Activated CD8-positive, alpha-beta memory T cell treated with anti-CD3 and anti-CD28 coated beads, Interleukin-2, amount 50 U/mL, for 4 hours (primary cell): ENCODE measurements around the gene RGL4.
"Not testable (repeated sequence)": the region's sequence is repeated elsewhere in the genome, so short reads cannot be mapped to it uniquely, and the experiment has no call there.

ENCODE experiments used
- DNase-seq: peaks from one replicate; pipeline ENCODE4 v3.0.0-alpha.2; 2020

The RGL4 gene

DNA sequence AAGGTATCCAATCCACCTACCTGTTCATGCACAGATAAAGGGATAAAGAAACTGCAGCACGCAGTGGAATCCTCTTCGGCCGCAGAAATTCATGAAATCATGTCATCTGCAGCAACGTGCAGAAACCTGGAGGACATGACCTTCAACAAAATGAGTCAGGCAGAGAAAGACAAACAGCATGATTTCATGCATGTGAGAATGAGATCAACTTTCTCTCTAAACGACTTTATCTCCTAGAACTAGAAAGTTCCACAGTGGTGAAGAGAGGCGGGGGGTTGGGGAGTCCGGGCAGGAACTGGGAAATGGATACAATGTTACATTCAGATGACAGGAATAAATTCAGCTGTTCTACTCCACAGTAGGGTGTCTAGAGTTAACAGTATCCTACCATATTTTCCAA lies 9.9 kb downstream of the RGL4 start:
- DNase-seq = no peak

DNA sequence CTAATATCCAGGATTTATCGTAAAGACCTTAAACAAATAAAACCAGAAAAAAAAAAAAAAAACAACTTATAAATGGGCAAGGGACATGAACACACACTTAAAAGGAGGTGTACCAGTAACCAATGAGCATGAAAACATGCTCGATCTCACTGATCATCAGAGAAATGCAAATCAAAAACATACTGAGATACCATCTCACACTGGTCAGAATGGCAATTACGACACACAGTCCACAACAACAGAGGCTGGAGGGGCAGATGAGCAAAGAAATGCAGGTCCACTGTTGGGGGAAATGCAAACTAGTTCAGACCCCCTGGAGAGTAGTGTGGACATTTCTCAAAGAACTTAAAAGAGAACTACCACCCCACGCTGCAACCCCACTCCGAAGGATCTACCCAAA lies 13.2 kb downstream of the RGL4 start:
- DNase-seq = no peak

- no peak for DNase-seq
Observed at GRCh38 chr22:23704829-23705228, 14.0 kb downstream of the RGL4 start.

GRCh38 chr22:23705358-23705757 lies 14.5 kb downstream of the RGL4 start:
- no peak for DNase-seq

GRCh38 chr22:23708270-23708669 lies 17.5 kb downstream of the RGL4 start:
- DNase-seq = no peak

DNA sequence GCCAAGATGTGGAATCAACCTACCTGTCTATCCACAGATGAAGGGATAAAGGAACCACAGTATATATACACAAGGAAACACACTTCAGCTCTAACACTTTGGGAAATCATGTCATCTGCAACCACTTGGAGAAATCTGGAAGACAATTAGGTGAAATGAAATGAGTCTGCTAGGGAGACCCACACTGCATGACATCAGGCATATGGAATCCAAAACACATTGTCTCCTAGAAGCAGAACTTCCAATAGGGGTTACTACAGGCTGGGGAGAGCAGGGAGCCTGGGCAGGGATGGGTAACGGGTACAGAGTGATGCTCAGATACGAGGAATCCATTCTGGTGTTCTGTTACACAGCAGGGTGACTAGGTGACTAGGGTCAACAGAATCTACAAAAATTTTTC lies 18.3 kb downstream of the RGL4 start:
- DNase-seq = no peak

DNA sequence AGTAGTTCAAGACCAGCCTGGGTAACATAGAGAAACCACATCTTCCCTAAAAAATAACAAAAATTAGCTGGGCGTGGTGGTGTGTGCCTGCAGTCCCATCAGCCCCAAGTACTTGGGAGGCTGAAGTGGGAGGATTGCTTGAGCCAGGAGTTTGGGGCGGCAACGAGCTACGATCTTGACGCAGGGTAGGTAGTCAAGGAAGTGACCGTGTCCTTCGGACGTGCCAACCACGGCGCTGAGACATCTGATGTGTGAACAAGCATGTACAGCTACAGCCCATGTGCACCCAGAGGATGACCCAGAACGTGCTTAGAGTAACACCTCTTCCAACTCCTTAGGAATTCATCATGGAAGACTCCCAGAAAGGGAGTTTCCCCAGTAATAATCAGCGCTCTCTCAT lies 21.4 kb downstream of the RGL4 start:
- DNase-seq = no peak

DNA sequence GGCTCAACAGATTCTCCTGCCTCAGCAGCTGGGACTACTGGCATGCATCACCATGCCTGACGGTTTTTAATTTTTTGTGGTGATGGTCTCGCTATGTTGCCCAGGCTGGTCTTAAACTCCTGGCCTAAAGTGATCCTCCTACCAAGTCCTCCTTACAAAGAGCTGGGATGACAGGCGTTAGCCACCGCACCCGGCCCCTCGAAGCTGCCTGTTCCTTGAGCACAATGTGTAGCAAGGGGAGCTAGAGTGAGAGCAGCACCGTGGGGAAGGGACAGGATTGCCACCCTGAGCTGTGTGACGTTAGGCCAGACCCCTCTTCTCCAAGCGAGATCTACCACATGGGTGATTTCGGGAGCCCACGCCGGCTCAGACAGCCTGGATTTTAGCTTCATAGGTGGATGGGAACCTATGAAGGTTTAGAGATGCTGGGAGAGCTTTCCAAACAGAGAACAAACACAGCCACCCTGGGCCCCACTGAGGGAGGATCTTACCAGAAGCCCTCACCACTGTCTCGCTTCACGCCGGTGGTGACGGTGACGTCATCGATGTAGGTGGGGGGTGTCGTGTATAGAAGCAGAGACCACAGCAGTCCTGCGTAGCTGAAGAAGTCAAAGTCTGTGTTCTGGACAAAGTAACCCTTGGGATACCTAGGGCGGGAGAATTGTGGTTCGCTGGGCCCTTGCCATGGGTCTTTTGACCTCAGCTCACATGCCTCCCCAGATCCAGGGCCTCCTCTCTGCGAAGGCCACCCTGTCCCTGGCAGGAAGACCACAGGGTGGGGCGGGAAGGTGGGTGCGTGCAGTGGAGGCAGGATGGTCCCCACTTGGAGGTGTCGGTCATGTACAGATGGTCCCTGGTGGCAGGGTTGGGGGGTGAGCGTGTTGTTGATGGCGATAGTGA lies 23.1 kb downstream of the RGL4 start:
- no peak for DNase-seq

DNA sequence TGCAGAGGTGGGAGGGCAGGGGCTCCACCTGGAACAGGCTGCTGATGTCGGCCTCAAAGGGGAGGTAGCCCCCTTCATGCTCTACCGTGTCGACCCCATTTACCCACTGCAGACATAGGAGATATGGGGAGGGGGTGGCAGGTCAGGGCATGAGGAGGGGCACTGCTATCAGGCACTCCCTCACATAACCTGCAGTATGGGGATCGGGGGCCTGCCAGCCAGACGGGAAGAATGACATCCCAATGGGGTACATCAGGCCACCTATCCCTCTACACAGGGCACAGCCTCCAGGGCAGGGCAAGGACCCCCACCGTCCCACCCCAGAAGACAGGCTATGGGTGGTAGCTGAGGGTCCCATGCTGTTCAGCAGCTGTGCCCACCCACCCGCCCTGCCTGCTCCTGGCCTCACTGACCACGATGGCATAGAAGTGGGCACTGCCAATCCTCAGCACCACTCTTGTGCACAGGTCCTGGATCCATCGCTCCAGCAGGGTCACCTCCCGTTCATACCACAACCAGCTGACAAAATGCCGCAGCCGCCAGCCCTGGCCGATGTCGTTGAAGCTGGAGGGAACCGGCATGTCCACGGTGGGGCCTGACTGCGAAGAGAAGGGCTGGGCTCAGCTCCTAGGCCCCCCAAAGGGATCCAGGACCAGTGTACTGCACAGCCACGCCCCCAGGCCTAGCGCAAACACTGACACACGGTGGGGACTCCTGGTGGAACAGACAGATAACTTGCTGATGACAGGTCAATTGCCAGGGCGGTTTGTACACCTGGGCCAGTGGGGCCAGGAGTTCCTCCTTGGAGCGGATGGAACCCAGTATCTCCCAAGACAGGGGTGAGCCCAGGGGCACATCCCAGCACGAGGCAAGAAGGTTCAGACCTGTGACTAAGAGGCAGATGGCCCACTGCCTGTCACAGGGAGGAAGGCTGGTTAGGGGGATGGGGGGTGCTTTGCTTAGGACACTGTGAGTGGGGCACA lies 24.1 kb downstream of the RGL4 start:
- no peak for DNase-seq

DNA sequence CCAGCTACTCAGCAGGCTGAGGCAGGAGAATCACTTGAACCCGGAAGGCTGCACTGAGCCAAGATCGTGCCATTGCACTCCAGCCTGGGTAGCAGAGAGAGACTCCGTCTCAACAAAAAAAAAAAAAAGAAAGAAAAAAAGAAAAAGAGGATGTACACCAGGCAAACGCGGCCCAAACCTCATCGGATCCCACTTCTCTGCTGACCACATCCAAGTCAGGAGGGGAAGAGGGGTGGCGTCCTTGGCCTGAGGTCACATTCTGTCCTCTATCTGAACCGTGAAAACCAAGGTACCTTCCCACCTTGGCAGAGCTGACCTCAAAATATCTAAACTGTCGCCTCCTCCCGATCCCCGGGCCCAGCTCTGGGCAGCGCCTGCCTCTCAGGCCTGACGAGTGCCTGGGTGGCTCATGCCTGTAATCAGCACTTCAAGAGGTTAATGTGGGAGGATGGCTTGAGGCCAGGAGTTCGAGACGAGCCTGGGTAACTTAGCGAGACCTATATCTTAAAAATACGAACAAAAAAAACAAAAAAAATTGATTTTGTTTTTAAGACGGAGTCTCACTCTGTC lies 25.1 kb downstream of the RGL4 start:
- DNase-seq = no peak

DNA sequence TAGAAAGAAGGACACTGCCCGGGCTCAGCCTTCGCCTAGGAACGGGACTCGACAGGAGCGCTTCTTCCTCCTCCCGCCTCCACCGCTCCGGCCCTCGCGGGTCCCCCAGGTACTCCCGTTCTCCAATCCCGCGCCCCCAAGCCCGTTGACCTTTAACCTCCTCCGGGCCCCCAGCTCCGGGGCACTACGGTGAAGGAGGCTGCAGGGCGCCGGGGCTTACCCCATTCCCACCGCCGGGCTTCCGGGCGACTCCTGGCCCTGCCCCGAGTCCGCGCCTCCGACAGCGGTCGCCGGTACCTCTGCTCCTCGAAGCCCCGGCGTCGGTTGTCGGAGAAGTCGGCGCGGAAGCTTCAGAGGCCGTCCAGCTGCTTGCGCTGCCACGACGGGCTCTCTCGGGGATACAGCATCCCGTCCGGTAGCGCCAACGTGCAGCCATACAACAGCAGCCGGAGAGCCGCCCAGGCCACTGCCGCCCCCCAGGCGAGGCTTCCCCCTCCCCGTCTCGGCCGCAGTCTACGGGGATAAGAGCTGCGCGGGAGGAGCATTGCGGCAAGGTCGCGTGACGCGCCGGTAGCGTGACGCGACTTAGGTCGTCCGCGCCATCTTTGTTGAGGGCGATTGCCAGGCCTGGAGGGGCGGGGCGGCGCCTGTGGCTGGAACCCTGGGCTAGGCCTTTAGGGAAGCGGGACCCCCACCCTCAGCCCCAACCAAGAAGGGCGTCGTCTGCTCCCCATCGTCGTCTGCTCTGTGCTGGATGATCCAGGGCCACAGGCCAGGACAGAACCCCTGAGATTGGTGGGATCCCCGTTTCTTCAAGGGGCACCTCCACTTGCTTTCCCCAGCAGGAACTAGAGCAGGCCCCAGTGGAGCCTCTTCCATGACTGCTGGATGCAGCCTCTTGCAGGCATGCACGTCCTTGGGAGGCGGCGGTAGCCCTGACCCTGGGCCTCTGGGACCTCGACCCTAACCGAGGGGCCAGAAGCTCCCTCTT lies 26.3 kb downstream of the RGL4 start:
- DNase-seq = peak; percentile 83

- no peak for DNase-seq
Observed at GRCh38 chr22:23718371-23719165, 27.8 kb downstream of the RGL4 start.

GRCh38 chr22:23720855-23721254 lies 30.0 kb downstream of the RGL4 start:
- no peak for DNase-seq

GRCh38 chr22:23722160-23722559 lies 31.3 kb downstream of the RGL4 start:
- no peak for DNase-seq

GRCh38 chr22:23722724-23723123 lies 31.9 kb downstream of the RGL4 start:
- no peak for DNase-seq

DNA sequence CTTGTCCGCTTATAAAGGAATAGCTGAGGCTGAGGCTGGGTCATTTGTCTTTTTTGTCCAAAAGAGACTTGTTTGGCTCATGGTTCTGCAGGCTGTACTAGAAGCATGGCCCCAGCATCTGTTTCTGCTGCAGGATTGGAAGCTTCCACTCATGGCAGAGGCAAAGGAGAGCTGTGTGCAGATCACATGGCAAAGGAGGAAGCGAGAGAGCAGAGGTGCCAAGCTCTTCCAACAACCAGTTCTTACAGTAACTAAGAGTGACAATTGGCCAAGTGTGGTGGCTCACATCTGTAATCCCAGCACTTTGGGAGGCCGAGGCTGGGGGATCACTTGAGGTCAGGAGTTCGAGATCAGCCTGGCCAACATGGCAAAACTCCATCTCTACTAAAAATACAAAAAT lies 37.3 kb downstream of the RGL4 start:
- not testable (repeated sequence) for DNase-seq

- DNase-seq = no peak
Observed at GRCh38 chr22:23737696-23738095, 46.9 kb downstream of the RGL4 start.

- DNase-seq = no peak
Observed at GRCh38 chr22:23742505-23743264, 51.9 kb downstream of the RGL4 start.

- no peak for DNase-seq
Observed at GRCh38 chr22:23743303-23743705, 52.5 kb downstream of the RGL4 start.

DNA sequence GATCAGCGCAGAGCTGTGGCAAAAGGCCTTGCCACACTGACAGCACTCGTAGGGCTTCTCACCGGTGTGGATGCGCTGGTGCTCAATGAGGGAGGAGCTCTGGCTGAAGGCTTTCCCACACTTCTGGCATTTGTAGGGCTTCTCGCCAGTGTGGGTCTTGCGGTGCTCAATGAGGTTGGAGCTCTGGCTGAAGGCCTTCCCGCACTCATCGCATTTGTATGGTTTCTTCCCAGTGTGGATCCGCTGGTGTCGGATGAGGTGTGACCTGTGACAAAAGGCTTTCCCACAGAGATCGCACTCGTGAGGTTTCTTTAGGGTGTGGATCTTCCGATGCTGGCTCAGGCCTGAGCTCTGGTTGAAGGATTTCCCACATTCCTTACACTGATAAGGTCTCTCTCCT lies 53.2 kb downstream of the RGL4 start:
- DNase-seq = no peak
